HepG2 (cell line): ENCODE results near the gene C18orf63. TPM values are rescaled to one million over a fixed set of nuclear protein-coding genes. Genes with fewer than 3 reads are reported as not detected.

Experiments
- ATAC-seq: fragments of 200-7000 bp; cut with Tn5 transposase; 3 replicates; pipeline ENCODE4 v1.9.1; 2020; ENCODE audit warnings: mild to moderate bottlenecking, moderate library complexity
- BruUV-seq: library from RNA; stranded (reverse); fragments of 400-500 nt; replicated peaks from 2 replicates; lab custom pipeline; 2021; lab: Mats Ljungman, UMichigan
- CTCF ChIA-PET: fragments of 300-600 bp; formaldehyde crosslinking; extraction: SDS; loops from one replicate; lab custom pipeline; 2021; ENCODE audit warnings: low total read pairs, inconsistent platforms, low intra/inter-chr PET ratio; lab: Yijun Ruan, JAX
- POLR2A ChIA-PET: fragments of 350-600 bp; sonication (Branson Sonifier 250); formaldehyde crosslinking; loops from one replicate; lab custom pipeline; 2020; ENCODE audit warnings: antibody characterized with exemption, inconsistent platforms; lab: Yijun Ruan, JAX
- DNase-seq: peaks from one replicate; pipeline ENCODE4 v3.0.0-alpha.2; 2015; ENCODE audit warnings: low spot score
- FAIRE-seq: peaks from 3 replicates; lab custom pipeline; 2011; peaks lifted over from hg19 to GRCh38; lab: Jason Lieb, UNC
- H2AFZ ChIP-seq: one replicate; pipeline ENCODE4 v1.6.1; 2011; ENCODE audit warnings: low read length, inconsistent platforms
- H3K27ac ChIP-seq: fragments of 300-600 bp; 3 replicates; pipeline ENCODE4 v1.8.0; 2011; ENCODE audit warnings: mixed run types, mild to moderate bottlenecking, mixed read lengths, low read length, inconsistent platforms; ENCODE audit not compliant: insufficient read depth; ENCODE audit errors: extremely low read length
- H3K27me3 ChIP-seq, 2 experiments: fragments of 200-600 bp in 1 of 2; 2 replicates in 1 of 2; 3 replicates in 1 of 2; pipeline versions ENCODE4 v1.6.0 to v1.8.0; 2011; ENCODE audit warnings: low read length in 2 of 2, mild to moderate bottlenecking in 2 of 2, moderate library complexity in 2 of 2, inconsistent platforms in 1 of 2; ENCODE audit not compliant: insufficient read depth in 2 of 2, control insufficient read depth in 1 of 2
- H3K36me3 ChIP-seq, 2 experiments: fragments of 200-600 bp in 1 of 2; replicated peaks in 1 of 2; 2 replicates in 1 of 2; 3 replicates in 1 of 2; pipeline versions ENCODE4 v1.5.1 to v1.8.0; 2011; ENCODE audit warnings: low read length in 2 of 2, inconsistent platforms in 1 of 2; ENCODE audit not compliant: insufficient read depth in 2 of 2, control insufficient read depth in 1 of 2
- H3K4me1 ChIP-seq: 2 replicates; pipeline ENCODE4 v1.5.1; 2012; ENCODE audit warnings: low read length, inconsistent platforms; ENCODE audit not compliant: insufficient read depth
- H3K4me2 ChIP-seq: 2 replicates; pipeline ENCODE4 v1.6.0; 2011; ENCODE audit warnings: low read depth, low read length, inconsistent platforms
- H3K4me3 ChIP-seq, 3 experiments: fragments of 200-600 bp in 1 of 3; sonication (generic), shearing (Covaris generic) in 1 of 3; replicated peaks in 1 of 3; 2 replicates each; pipeline ENCODE4 v1.5.1; 2011 to 2016; ENCODE audit warnings: low read length in 3 of 3, inconsistent platforms in 2 of 3, low read depth in 2 of 3, mild to moderate bottlenecking in 2 of 3, control low read depth in 1 of 3, mixed read lengths in 1 of 3; ENCODE audit not compliant: insufficient read depth in 1 of 3
- H3K79me2 ChIP-seq: one replicate; pipeline ENCODE4 v1.6.1; 2011; ENCODE audit warnings: low read length, inconsistent platforms; ENCODE audit not compliant: insufficient read depth
- H3K9ac ChIP-seq: 2 replicates; pipeline ENCODE4 v1.6.0; 2011; ENCODE audit warnings: mild to moderate bottlenecking, low read depth, low read length, inconsistent platforms; ENCODE audit not compliant: insufficient read depth
- H3K9me3 ChIP-seq: 2 replicates; pipeline ENCODE4 v1.5.1; 2012; ENCODE audit warnings: mild to moderate bottlenecking, low read length
- H4K20me1 ChIP-seq: 2 replicates; pipeline ENCODE4 v1.6.0; 2011; ENCODE audit warnings: inconsistent platforms, mild to moderate bottlenecking, low read length, moderate library complexity; ENCODE audit not compliant: insufficient read depth
- SMAD1 ChIP-seq: sonication (generic); formaldehyde crosslinking; IDR thresholded peaks from 2 replicates; pipeline ENCODE4 v1.4.0; 2020; ENCODE audit warnings: missing genetic modification reagents, low read depth, mild to moderate bottlenecking, borderline replicate concordance
- WGBS: methylation state at CpG from one replicate; pipeline ENCODE4 v1.1.6; 2017; ENCODE audit warnings: low lambda C conversion rate; 5-methylcytosine and 5-hydroxymethylcytosine counted together
- in situ Hi-C: cut with HindIII; loops from 2 replicates; pipeline ENCODE4 v1.10.0; 2017; ENCODE audit warnings: low pct_unique_long_range_greater_than_20kb; ENCODE audit not compliant: extremely low pct_ligation_motif_present
- intact Hi-C: fragments of 100-400 bp; cut with micrococcal nuclease; formaldehyde crosslinking; loops from one replicate; pipeline ENCODE4 v1.10.0; 2022; ENCODE audit not compliant: unreplicated experiment
- polyA plus RNA-seq, 8 experiments: library from polyadenylated mRNA; depleted of rRNA in 3 of 8; stranded (reverse) in 7 of 8; unstranded in 1 of 8; fragments of >200 nt; fragmentation: Illumina TruSeq in 4 of 8; extraction: Trizol in 4 of 8; gene quantifications; 2 replicates each; pipeline versions ENCODE4 v1.2.1 to v1.2.3, GENCODE V29; 2011 to 2016; ENCODE audit warnings: low read depth in 4 of 8, missing spikeins in 1 of 8, mixed read lengths in 1 of 8; ENCODE audit not compliant: insufficient read depth in 1 of 8
- total RNA-seq, 5 experiments: library from RNA; depleted of rRNA; stranded (reverse); fragments of >200 nt; fragmentation: Illumina TruSeq; extraction: Trizol; gene quantifications; 2 replicates each; pipeline ENCODE4 v1.2.3, GENCODE V29; 2016; ENCODE audit warnings: low read depth in 1 of 5

The C18orf63 gene
- total and polyA plus RNA-seq, 2 of the 13 experiments (the other 11 are each of a cell fraction or from before 2014, with no cell fraction given), result 0.01 TPM; not detected in 1

DNA sequence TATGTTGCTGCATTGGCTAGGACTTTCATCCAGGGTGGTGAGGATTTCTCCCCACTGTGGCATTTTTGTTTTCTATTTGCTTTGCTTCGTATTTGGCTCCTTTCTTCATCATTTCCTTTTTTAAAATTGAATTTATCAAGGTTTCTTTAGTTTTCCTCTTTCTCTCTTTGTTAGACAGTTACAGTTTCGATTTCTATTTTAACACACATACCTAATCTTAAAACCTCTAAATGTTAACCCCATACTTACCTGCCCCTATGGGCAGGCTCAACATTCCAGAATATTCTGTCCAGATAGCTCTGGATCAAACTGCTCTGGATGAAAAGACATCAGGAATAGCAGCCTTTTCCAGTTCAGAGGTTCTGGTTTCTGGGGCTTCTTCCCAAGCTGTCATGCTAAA lies 92.2 kb downstream of the C18orf63 start:
- no peak for FAIRE-seq
- in situ Hi-C loops (no loop called here), intact Hi-C loops (no loop called here)
- ATAC-seq, result no peak
- Histone ChIP-seq H3K4me1 (no peaks in the 10 kb centered on the region), H3K36me3 (no peaks in the 10 kb centered on the region), H2AFZ (no peak overlapping the region), H3K4me3 (no peak overlapping the region), H3K9me3 (no peaks in the 10 kb centered on the region), H3K27ac (no peak overlapping the region), H3K27me3 (peaks cover 3 to 33% of the 10 kb centered on the region in 2 experiments; a peak in 3 of 5 replicates), H4K20me1 (no peaks in the 10 kb centered on the region), H3K79me2 (no peaks in the 10 kb centered on the region), H3K4me2 (no peak overlapping the region), H3K9ac (no peak overlapping the region)
- WGBS, result 0% methylated on average over 2 of the region's 2 CpGs
- no peak for DNase-seq
- no TSS peak for BruUV-seq
- no peak for TF ChIP-seq SMAD1 (CRISPR knock-in tag)
- CTCF ChIA-PET, result no interaction called here
- POLR2A ChIA-PET, result no interaction called here

Other genes with a start within 250 kb of the C18orf63 start
- gene FBXO15, start 168.0 kb upstream of the C18orf63 start, total RNA-seq (2016; rRNA removed; fragmentation: Illumina TruSeq; extraction: Trizol), result 0.09 TPM in 1 of 2 replicates, not detected in the other
- 0.12 and 0.46 TPM in 2 replicates for gene FBXO15, start 168.0 kb upstream of the C18orf63 start, polyA plus RNA-seq (2011; rRNA removed)
- gene TIMM21, start 167.3 kb upstream of the C18orf63 start, total RNA-seq (2016; rRNA removed; fragmentation: Illumina TruSeq; extraction: Trizol), result 55.6 and 62.3 TPM in 2 replicates
- 21.5 and 29.6 TPM in 2 replicates for gene TIMM21, start 167.3 kb upstream of the C18orf63 start, polyA plus RNA-seq (2011; rRNA removed)
- gene CYB5A, start 23.9 kb upstream of the C18orf63 start, total RNA-seq (2016; rRNA removed; fragmentation: Illumina TruSeq; extraction: Trizol), result 356 and 411 TPM in 2 replicates
- 215 and 233 TPM in 2 replicates for gene CYB5A, start 23.9 kb upstream of the C18orf63 start, polyA plus RNA-seq (2011; rRNA removed)
- gene DIPK1C, start 141.5 kb downstream of the C18orf63 start, total RNA-seq (2016; rRNA removed; fragmentation: Illumina TruSeq; extraction: Trizol), result not detected in 2 replicates
- 1.1 and 1.8 TPM in 2 replicates for gene DIPK1C, start 141.5 kb downstream of the C18orf63 start, polyA plus RNA-seq (2011; rRNA removed)
- 80.8 and 113 TPM in 2 replicates for gene CNDP2, start 180.5 kb downstream of the C18orf63 start, total RNA-seq (2016; rRNA removed; fragmentation: Illumina TruSeq; extraction: Trizol)
- gene CNDP2, start 180.5 kb downstream of the C18orf63 start, polyA plus RNA-seq (2011; rRNA removed), result 64.7 and 76.8 TPM in 2 replicates
- gene CNDP1, start 218.7 kb downstream of the C18orf63 start, total RNA-seq (2016; rRNA removed; fragmentation: Illumina TruSeq; extraction: Trizol), result not detected in 2 replicates
- 0.01 and 0.13 TPM in 2 replicates for gene CNDP1, start 218.7 kb downstream of the C18orf63 start, polyA plus RNA-seq (2011; rRNA removed)